Measurements from ENCODE around the gene ADGRD1.

ADGRD1 gene

GRCh38 chr12:131177599-131177998 is 223.9 kb downstream of the ADGRD1 start:
- no peak overlapping the region for H3K27ac ChIP-seq (replicated peaks)
- DNase-seq (ENCODE audit: low read depth in 1 of 2, low spot score in 1 of 2), result no peak
- H3K4me3 ChIP-seq (replicated peaks; ENCODE audit: insufficient read depth, low read length), result no peak overlapping the region
- TF ChIP-seq POLR2AphosphoS5 (IDR thresholded peaks at IDR 0.05; ENCODE audit: low read depth) (no peak), GABPA (IDR thresholded peaks at IDR 0.05; ENCODE audit: low read depth) (no peak), REST (IDR thresholded peaks at IDR 0.05; ENCODE audit: insufficient replicate concordance, low read depth) (no peak), CTCF (IDR thresholded peaks at IDR 0.05; ENCODE audit: insufficient read depth, low read length) (no peak), SPI1 (IDR thresholded peaks at IDR 0.05; ENCODE audit: borderline replicate concordance, low read depth) (no peak)
- no peaks in the 10 kb centered on the region for H3K27me3 ChIP-seq (ENCODE audit: insufficient read depth, poor library complexity, severe bottlenecking)

- no peak for DNase-seq (ENCODE audit: low read depth in 1 of 2, low spot score in 1 of 2)
- TF ChIP-seq REST (IDR thresholded peaks at IDR 0.05; ENCODE audit: insufficient replicate concordance, low read depth) (no peak), GABPA (IDR thresholded peaks at IDR 0.05; ENCODE audit: low read depth) (no peak), SPI1 (IDR thresholded peaks at IDR 0.05; ENCODE audit: borderline replicate concordance, low read depth) (no peak), CTCF (IDR thresholded peaks at IDR 0.05; ENCODE audit: insufficient read depth, low read length) (no peak), POLR2AphosphoS5 (IDR thresholded peaks at IDR 0.05; ENCODE audit: low read depth) (no peak)
- no peak overlapping the region for H3K4me3 ChIP-seq (replicated peaks; ENCODE audit: insufficient read depth, low read length)
- H3K27me3 ChIP-seq (ENCODE audit: insufficient read depth, poor library complexity, severe bottlenecking), result no peaks in the 10 kb centered on the region
- H3K27ac ChIP-seq (replicated peaks), result no peak overlapping the region
Observed at GRCh38 chr12:131187602-131188001, 233.9 kb downstream of the ADGRD1 start.

- H3K4me3 ChIP-seq (replicated peaks; ENCODE audit: insufficient read depth, low read length), result no peak overlapping the region
- no peak for TF ChIP-seq REST (IDR thresholded peaks at IDR 0.05; ENCODE audit: insufficient replicate concordance, low read depth)
- TF ChIP-seq POLR2AphosphoS5 (IDR thresholded peaks at IDR 0.05; ENCODE audit: low read depth), result no peak
- TF ChIP-seq GABPA (IDR thresholded peaks at IDR 0.05; ENCODE audit: low read depth), result no peak
- no peak for TF ChIP-seq CTCF (IDR thresholded peaks at IDR 0.05; ENCODE audit: insufficient read depth, low read length)
- no peak for TF ChIP-seq SPI1 (IDR thresholded peaks at IDR 0.05; ENCODE audit: borderline replicate concordance, low read depth)
- H3K27ac ChIP-seq (replicated peaks), result no peak overlapping the region
- no peaks in the 10 kb centered on the region for H3K27me3 ChIP-seq (ENCODE audit: insufficient read depth, poor library complexity, severe bottlenecking)
- no peak for DNase-seq (ENCODE audit: low read depth in 1 of 2, low spot score in 1 of 2)
Observed at GRCh38 chr12:131188131-131189050, 234.7 kb downstream of the ADGRD1 start.
